Measurements from ENCODE around the gene NAA35.

NAA35 gene

DNA sequence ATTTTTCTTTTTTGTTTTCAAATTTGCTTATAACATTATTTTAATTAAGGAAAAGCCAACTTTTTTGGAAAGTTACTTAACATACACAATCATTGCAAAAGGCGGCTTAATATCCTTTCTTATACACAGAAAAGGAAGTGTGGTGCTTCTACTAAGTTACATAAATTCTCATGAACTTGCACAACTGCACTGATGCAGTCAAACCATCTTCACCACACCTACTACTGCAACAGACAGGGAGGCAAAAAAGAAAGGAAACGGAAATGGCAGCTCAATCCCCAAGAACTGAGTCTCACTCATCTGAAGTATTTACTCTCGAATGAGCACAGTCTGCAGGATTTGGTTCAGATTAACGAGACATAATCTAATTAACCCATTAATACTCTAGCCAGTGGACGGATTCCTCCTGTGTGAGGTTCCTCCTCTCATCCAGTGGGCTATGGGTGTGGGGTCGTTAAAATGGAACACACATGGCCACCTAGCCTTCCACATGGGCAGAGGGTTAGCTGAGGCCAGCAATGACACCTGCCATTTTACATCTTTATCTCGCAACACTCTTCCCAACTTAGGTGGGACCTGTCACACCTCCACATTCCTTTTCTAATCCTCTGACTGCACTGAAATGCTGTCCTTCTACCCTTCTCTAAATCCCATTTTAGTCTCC is 128.4 kb downstream of the NAA35 start:
- no peak for DNase-seq

Data from fibroblast of skin of right biceps (primary cell).